ENCODE measurements around the gene EPHA2.

EPHA2 gene

DNA sequence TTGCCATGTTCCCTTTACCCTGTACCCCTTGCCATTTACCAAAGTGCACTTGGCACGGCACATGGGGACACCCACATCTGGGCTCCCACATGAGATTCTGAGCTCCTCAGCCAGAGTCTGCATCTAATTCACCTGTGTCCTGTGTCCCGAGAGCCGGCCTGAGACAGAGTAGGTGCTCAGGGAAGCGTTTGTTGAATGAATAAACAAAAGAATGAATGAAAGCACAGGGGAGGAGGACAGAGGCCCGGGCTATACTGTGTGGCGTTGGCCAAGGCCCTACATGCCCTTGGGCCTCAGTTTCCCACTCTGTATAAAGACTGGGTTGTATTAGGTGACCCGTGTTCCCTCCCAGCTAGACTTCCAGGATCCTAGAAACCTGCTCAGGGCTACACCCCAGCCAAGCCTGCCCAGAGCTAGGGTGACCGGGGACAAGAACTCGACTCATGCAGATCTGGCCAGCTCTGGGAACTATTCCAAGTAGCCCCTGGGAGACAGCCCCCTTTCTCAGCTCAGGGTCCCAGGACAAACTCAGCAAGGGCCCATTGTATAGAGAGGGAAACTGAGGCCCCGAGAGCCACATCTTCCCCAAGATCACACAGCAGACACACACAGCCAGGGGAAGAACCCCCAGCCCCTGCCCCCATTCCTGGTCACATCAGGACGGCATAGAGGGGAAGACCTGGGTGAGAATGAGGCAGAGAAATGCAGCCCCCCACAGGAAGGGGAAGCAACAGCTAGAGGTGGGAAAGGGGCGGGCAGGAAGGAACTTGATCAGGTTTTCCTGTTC, 6.0 kb downstream of the EPHA2 start:
- no peak for DNase-seq (ENCODE audit: low spot score)

DNA sequence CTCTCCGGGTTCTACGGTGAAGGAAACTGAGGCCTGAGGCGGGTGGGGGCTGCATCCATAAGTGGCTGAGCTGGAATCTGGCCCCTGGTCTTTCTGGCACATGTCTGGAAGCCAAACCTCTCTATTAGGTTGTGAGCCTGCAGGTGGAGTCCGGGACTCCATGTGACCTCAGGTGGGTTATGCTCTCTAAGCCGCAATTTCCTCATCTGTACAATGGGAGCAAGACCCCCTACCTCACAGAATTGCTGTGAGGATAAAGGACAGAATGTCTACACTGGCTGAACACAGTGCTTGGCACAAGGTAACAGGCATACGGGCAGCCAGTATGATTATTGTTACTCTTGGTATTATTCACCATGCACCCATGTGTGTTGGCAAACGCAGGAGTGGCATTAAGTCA, 6.7 kb downstream of the EPHA2 start:
- DNase-seq (ENCODE audit: low spot score), result no peak

DNA sequence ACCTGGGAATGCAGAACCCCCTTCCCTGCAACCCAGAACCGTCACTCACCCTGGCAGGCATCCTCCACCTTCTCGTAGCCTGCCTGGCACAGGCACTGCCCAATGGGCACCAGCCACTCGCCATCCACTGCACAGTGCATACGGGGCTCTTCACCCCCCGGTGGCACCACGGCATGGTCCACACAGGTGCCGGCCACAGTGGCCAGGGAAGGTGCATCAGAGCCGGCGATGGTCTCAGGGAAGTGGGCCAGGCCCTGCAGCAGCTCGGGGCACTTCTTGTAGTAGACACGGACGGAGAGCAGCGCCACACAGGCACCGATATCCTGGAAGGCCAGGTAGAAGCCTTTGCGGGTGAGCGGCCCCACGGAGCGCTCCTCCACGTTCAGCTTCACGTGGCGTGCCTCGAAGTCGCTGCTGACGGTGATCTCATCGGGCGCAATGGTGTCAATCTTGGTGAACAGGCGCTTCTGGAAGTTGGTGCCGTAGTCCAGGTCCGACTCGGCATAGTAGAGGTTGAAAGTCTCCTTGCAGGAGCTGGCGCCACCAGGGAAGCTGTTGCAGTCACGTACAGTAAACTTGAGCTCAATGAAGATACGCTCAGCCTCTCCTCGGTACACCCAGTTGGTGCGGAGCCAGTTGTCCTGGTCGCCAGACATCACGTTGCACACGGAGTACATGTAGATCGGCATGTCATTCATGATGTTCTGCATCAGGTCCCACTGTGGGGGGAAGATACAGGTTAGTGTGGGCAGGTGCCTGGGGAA, 7.4 kb downstream of the EPHA2 start:
- DNase-seq (ENCODE audit: low spot score), result no peak

DNA sequence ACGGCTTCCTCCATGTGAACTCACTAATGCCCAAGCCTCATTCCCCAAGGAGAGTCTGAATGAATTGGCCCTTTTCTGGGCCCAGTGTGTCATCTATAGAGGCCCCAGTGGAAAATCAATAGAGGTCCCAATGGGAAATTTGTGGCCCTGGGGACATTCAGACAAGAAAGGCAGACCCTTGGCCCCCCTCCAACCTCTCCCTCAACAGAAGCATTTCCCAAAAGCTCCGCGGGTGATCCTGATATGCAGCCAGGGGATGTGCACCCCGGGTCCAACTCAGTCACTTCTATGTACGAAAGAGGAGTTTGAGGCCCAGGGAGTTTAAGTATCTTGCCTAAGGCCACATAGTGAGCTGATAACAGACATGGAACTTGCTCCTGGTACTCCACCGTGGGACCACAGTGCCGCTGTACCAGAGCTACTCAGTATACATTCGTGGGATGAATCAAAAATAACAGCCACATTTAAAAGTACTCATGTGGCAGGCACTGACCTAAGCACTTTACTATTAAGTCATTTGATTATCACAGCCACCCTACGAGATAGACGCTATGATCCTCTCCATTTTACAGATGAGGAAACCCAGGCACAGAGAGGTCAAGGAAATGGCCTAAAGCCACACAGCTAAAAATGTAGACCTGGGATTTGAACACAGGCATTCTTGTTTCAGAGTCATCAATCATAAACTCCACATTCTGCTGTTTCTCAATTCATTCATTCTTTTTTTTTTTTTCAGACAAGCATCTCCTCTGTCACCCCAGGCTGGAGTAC, 8.5 kb downstream of the EPHA2 start:
- DNase-seq (ENCODE audit: low spot score), result no peak

DNA sequence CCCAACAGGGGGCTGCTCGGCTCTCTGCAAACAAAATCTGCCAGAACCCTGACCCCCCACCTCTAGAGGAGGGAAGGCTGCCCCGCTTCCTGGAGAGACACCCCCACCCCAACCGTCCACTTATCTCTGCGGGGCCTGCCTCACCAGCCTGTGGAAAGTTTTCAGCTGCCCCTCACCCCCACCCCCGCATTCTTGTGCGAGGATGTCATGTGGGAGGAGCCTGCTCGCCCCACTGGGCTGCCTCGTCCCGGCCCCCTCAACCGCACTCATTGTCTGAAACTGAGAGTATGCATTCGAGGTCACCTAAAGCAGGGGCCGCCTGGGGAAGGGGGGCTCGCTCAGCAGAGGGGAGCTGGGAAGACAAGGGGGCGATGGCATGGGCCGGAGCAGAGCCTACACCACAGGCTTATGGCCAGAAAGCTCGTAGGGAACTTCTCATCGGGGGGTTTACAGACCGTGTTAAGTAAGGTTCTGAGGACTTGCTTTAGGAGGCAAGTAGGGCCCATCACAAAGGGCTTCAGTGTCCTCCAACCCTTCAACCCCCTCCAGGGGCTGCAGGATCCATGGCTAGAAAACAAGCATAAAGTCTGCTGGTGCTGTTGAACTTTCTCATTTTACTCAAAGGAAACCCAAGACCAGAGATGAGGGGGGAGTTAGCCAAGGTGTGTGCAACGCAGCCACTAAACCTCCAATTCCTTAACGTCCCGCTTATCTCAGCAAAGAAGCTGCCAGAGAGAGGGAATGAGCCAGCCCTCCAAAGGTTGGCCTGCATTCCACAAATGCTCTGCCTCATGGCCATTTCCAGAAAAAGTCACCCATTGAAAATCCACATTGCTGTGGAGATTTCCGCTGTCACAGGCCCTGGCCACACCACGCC, 9.4 kb downstream of the EPHA2 start:
- no peak for DNase-seq (ENCODE audit: low spot score)

DNA sequence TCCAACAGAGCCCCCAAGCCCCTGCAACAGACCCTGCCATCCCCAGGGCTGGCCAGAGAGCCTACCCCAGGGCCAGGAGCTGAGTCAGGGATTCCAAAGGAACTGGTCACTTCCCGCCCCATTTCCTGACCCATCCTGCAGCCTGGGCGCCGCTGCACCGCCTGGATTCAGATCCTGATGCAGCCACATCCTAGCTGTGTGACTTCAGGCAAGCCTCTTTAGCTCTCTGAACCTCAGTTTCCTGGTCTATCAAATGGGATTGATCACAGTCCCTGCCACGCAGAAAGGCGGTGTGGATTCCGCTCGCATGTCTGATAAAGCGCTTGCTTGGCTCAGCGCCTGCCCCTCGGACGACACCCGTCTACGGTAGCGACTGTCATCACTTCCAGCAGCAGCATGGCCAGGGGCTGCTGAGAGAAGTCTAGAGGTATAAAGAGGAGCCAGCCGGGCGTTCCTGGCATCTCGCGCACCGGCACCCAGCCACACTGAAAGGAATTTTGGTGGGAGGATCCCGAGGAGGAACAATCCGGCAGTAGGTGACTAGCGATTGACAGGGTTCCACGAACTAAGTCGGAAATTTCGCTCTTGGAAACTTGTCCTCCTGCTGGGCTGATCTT, 10.1 kb downstream of the EPHA2 start:
- DNase-seq (ENCODE audit: low spot score), result no peak

DNA sequence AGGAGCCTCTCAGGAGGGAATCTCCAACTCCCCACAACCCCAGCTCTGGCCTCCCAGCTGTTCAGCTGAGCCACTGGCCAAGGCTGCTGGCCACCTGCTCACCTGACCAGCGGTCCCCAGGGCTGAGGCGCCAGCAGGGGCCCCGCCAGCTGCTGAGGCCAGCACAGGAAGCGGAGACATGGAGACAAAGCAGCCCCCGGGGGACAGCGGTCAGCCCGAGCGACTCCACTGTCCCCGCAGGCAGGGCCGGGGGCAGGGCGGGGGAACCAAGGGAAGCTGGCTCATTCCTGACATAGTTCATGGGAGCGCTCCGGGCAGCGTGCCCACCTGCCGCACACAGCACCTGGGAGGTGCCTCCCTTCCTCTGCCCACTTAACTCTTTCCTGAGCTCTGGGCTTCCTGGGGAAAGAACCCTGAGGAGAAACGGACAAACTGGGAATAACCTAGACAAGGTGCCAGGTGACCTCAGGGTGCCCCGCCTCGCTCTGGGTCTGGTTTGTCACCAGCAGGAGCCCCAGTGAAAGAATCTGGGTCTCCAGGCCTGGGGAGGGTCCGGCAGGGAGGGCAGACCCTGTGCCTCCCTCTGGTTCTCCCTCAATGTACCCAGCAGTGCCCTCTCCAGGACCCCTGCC, 10.7 kb downstream of the EPHA2 start:
- DNase-seq (ENCODE audit: low spot score), result no peak

DNA sequence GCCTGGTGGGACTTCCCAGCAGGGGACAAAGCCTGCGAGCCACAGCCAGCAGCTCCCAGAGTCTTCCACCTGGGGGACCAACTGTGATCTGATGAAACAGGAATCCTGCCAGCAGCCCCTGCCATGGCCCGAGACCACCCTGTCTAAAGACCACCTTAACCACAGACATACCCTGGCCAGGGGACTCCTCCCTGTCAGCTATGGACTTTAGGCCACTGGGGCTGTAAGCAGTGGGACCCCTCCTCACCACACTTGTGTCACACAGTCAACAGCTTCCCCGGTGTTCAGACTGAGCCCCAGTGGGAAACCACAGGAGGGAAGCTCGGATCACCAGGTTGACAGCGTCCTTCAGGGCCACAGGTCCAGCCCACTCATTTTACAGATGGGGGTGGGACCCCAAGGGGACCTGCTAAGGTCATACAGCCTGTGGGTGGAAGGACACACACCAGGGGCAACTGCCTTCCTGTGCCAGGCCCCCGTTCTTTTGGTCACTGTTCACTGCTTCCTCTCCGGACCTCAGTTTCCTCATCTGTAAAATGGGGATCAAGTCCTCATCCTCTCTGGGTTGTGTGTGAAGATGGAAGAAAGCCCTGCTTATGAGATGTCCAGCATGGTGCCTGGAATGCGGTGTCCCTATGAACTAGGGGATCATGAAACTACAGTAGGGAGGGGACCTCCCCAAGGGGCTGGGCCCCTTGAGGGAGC, 11.4 kb downstream of the EPHA2 start:
- no peak for DNase-seq (ENCODE audit: low spot score)

DNA sequence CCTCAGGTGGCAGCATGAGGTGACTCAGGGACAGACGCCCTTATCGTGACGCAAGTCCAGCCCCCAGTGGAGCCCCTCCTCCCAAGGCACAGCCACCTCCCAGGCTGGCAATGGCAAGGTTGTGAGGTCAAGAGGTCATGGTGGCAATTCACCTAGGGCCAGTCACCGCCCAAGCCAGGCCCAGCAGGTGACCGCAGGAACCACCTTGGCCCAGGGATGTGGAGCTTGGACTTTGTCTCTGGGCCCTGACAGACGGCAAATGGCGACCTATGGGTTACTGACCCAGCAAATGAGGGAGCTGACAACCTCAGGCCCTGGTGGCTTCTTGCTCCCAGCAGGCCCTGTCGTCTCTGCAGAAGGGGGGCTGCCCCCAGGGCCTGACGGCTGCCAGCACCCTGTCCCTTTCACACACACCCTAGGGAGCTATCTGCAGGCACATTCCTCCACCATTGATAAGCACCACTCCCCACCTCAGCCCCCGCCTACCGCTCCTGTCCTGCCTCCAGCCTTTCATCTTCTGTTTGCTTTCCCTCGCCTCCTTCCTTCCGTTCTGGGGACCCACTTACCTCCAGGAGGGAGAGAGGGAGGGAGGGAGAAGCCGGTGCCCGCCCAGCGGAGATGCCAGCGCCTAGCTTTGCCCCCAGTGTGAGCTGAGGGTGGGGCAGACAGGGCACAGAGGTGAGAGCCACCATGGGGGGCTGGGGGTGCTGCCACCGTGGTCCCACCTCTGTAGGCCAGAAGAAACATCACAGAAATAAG, 12.1 kb downstream of the EPHA2 start:
- DNase-seq (ENCODE audit: low spot score), result no peak

DNA sequence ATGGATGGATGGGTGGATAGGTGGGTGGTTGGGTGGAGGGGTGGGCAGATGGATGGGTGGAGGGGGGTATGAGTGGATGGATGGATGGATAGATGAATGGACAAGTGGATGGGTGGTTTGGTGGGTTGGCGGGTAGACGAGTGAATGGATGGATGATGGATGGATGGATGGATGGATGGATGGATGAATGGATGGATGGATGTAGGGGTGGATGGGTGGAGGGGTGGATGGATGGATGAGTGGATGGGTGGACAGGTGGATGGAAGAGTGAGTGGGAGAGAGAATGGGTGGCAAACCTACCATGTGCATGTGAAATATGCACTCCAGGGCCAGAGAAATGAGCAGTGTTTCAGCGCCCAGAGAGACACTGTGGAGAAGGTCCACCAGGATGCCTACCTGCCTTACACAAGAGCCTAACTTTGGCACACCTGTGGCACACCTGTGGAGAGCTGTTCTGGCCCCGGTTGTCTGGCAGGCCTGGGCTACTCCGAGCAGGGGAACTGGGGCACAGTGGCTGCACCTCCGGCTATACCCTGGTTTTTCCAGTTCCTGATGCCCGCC, 12.8 kb downstream of the EPHA2 start:
- no peak for DNase-seq (ENCODE audit: low spot score)

DNA sequence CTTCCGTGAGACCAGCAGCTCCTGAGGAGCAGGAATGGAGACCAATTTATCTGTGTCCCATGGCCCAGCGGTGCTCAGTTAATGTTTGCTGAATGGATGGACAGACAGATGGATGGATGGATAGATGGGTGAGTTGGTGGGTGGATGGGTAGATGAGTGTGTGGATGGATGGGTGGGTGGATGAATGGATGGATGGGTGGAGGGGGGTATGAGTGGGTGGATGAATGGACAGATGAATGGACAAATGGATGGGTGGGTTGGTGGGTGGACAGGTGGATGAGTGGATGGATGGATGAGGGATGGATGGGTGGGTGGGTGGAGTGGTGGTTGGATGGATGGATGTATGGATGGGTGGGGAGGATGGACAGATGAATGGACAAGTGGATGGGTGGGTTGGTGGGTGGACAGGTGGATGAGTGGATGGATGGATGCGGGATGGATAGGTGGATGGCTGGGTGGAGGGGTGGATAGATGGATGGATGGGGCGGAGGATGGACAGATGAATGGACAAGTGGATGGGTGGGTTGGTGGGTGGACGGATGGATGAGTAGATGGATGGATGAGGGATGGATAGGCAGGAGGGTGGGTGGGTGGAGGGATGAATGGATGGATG, 13.4 kb downstream of the EPHA2 start:
- no peak for DNase-seq (ENCODE audit: low spot score)

DNA sequence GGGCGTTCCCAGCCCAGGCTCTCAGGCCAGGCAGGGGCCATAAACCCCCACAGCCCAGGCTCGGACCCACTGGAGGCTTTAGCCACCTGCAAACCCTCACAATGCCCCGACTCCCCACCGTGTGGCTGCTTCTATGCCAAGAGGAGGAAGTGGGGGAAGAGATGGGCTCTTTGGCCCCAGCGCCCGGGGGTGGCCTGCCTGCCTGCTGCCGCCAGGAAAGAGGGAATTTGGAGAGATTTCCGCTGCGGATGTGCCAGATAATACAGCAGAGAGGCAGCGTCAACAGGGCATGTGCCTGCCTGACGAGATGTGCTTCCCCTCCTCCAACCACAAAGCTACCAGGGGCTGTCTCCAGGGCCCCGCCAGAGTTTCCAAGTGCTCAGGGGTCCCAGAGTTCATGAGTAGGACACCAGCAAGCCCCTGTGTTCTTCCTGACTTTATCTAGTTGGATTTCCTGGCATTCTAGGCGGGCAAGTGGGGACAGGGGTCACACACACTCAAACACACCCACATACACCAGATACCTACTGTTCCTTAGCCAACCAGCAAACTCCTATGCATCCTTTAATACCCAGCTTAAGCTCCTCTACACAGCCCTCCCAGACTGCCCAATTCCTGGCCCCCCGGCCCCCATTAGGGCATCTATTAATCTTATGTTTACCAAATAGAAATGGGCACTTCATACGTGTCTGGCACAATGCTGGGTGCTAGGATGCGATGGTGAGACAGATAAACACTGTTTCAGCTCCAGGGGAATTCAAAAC, 14.1 kb downstream of the EPHA2 start:
- no peak for DNase-seq (ENCODE audit: low spot score)

DNA sequence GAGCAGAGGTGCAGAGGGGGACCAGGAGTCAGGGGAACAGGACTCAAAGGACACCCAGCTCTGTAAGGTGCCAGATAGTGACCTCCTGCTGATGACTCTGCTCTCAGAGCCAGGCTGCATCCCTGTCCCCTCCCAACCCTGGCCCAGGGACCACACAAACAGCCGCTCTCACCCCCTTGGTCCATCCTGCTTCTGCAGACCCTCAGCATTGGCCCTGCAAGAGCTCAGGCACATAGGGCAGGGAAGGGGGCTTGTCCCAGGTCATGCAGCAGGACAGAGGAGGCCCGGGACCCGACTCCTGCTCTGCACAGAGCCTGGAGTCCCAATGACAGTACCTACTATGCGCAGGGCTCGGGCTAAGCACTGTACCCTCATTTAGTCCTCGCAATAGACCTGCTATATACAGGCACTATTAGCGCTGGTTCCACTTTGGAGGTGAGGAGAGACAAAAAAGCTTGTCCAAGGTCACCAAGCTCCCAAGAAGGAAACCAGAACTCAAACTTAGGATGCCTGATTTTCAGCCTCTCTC, 15.7 kb downstream of the EPHA2 start:
- DNase-seq (ENCODE audit: low spot score), result no peak

DNA sequence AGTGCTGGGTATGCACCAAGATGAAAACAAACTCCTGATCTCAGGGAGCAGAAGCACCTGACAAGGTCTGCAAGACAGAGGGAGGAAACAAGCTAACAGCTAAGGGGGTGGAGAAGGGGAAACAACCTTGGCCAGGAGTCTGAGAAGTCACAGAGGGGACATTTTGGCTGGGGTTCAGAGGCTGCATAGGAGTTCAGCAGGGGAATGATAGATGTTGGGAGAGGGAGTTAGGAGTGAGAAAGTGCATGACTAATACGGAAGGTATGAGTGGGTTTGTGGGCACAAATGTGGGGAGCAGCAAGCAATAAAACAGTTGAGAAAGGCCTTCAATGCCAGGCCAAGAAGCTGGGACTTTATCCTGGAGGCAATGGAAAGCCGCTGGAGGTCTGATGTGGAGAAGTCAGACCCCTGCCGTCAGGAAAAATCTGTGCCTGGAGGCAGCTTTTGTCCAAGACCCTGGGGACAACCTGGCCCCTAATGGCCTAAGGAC, 16.4 kb downstream of the EPHA2 start:
- no peak for DNase-seq (ENCODE audit: low spot score)

DNA sequence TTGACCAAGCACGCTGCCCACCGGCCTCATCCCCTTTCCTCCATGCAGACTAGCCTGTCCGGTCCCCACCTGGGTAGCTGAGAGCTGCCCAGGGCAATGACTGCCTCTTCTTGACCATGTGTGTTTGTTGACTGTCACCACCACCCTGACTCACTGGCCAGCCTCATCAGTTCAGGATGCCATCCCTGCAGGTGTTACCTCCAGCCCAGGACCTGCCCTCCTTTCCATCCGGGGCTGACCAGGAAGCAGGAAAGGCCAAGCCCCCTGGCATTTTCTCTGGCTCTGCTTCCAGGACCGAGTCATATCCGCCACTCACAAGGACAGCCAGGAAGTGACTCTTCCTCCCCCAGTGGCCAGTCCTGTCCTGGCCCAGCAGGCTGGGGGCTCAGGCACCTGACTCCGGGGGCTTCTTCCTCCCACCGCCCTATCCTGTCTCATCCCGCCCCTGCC, 17.1 kb downstream of the EPHA2 start:
- DNase-seq (ENCODE audit: low spot score), result no peak

DNA sequence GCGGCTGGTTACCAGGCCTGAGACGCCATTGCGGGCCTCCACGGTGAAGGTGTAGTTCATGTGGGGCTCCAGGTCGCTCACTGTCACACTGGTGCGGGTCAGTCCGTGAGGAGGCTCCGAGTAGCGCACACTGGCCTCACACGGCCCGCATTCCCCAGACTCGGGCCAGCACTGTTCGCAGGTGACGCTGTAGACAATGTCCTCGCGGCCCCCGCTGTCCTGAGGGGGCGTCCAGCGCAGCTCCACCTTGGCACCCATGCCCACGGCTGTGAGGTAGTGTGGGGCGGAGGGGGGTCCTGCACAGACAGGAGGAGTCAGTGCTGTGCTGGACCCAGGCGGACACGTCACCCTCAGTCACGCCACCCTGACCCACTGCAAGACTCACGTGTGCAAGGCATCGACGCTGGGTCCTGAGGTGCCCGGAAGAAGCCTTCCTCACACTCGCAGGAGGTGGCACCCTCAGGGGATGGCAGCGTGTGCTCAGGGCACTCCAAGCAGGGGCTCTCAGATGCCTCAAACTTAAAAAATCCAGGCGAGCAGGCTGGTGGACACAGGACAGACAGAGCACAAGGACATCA, 17.9 kb downstream of the EPHA2 start:
- DNase-seq (ENCODE audit: low spot score), result no peak

DNA sequence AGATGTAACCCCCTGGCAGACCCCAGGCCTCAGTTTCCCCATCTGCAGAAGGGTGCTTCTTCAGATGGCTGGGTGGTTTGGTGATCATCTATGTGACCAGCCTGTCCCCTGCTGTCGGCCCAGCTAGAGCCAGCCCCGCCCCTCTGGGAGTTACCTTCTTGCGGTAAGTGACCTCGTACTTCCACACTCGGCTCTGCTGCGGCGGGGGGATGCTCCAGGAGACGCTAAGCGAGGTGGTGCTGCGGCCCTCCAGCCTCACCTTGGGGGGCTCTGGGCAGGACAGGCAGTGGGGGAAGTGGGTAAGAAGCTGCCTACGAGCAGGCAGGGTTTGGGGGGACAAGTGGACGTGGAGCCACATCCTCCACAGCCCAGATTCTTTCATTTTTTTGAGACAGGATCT, 20.4 kb downstream of the EPHA2 start:
- no peak for DNase-seq (ENCODE audit: low spot score)
